Lung (tissue), 12 donors: Measurements from ENCODE around the gene NCAN. TPM values are rescaled to one million over a fixed set of nuclear protein-coding genes. Genes with fewer than 3 reads are reported as not detected.

Source experiments
- ATAC-seq: fragments of 200-7000 bp; cut with Tn5 transposase; one replicate; pipeline ENCODE4 v1.9.1; 2020; ENCODE audit warnings: moderate number of reproducible peaks; ENCODE audit not compliant: insufficient read depth, low FRiP score
- DNase-seq, 3 donors: peaks; one replicate each; pipeline ENCODE4 v3.0.0-alpha.2; 2013 to 2017
- H3K27ac ChIP-seq, 2 donors: one replicate each; pipeline ENCODE4 v1.5.1; 2013; ENCODE audit warnings: mild to moderate bottlenecking in 2 of 2, moderate library complexity in 2 of 2, control low read depth in 1 of 2, inconsistent platforms in 1 of 2, low read depth in 1 of 2, low read length in 1 of 2
- H3K27me3 ChIP-seq, 3 donors: one replicate each; pipeline ENCODE4 v1.5.1; 2013; ENCODE audit warnings: low read length in 2 of 3; ENCODE audit not compliant: control insufficient read depth in 3 of 3, insufficient read depth in 3 of 3
- H3K36me3 ChIP-seq, 4 donors: one replicate each; pipeline ENCODE4 v1.5.1; 2013; ENCODE audit warnings: low read length in 4 of 4, mild to moderate bottlenecking in 1 of 4, moderate library complexity in 1 of 4; ENCODE audit not compliant: control insufficient read depth in 4 of 4, insufficient read depth in 4 of 4
- H3K4me1 ChIP-seq, 5 donors: one replicate each; pipeline ENCODE4 v1.5.1; 2013; ENCODE audit warnings: low read length in 5 of 5, mild to moderate bottlenecking in 2 of 5, moderate library complexity in 1 of 5; ENCODE audit not compliant: control insufficient read depth in 5 of 5, insufficient read depth in 5 of 5
- H3K4me3 ChIP-seq: one replicate; pipeline ENCODE4 v1.5.1; 2013; ENCODE audit warnings: mild to moderate bottlenecking, control low read depth, moderate library complexity
- H3K9ac ChIP-seq, 2 donors: one replicate each; pipeline ENCODE4 v1.5.1; 2013; ENCODE audit warnings: low read length in 2 of 2, control low read depth in 1 of 2; ENCODE audit not compliant: insufficient read depth in 1 of 2
- H3K9me3 ChIP-seq, 4 donors: one replicate each; pipeline ENCODE4 v1.5.1; 2013; ENCODE audit warnings: low read length in 3 of 4, mild to moderate bottlenecking in 1 of 4, moderate library complexity in 1 of 4; ENCODE audit not compliant: control insufficient read depth in 4 of 4, insufficient read depth in 3 of 4
- WGBS, 2 donors: extraction: QIAGEN DNeasy Blood & Tissue Kit; methylation state at CpG; one replicate each; pipeline ENCODE4 v1.1.7; 2013; 5-methylcytosine and 5-hydroxymethylcytosine counted together
- polyA plus RNA-seq, 2 donors: library from polyadenylated mRNA; stranded (reverse); fragments of 200-250 nt; gene quantifications; one replicate each; pipeline ENCODE4 v1.2.1, GENCODE V29; 2013
- total RNA-seq, 2 donors: library from RNA; depleted of rRNA in 1 of 2; stranded (reverse); fragments of >200 nt in 1 of 2; gene quantifications; one replicate each; pipeline ENCODE4 v1.2.1, GENCODE V29; 2014 to 2021
- TF ChIP-seq, protein P1 (sequence below): IDR thresholded peaks from 2 replicates; pipeline ENCODE4 v1.5.1; 2012; ENCODE audit warnings: mild to moderate bottlenecking; ENCODE audit errors: control extremely low read depth, extremely low read depth
- donor health status: control.
- donor health status: control.
- donor health status: Bipolar disorder and iron deficiency.
- donor health status: healthy.
- donor health status: DM: yes; HTN: yes; CAD: no.

The NCAN gene
- total and polyA plus RNA-seq, 4 donors, result 0.01 to 0.06 (median 0.03) TPM; not detected in 1

DNA sequence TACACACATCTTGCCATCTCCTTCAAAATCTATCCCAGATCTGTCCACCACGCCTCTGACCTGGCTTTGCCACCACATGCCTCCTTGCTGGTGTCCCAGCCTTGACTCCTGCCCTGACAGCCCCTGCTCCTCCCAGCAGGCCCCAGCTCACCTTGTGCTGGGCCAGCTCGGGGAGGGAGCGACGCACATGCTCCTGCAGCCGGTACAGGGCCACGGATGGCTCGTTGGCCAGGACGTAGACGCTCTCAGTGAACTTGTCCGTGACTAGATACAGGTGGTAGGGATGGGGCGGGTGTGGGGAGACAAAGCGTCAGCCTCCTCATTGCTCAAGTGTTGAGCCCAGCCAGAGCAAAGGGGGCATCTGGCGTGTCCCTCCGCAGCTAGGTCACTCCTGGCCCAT is 25.0 kb upstream of the NCAN start:
- peaks cover 0 to 15% (median 5%) of the 10 kb centered on the region in 4 donors for H3K36me3 ChIP-seq
- 95 to 98% methylated on average over 14 of the region's 14 CpGs for WGBS, 2 donors
- ATAC-seq (no peak), DNase-seq (no peak)
- H3K9ac ChIP-seq, result no peak overlapping the region
- peaks cover 0 to 9% (median 8%) of the 10 kb centered on the region in 5 donors for H3K4me1 ChIP-seq
- TF ChIP-seq, protein P1, sequence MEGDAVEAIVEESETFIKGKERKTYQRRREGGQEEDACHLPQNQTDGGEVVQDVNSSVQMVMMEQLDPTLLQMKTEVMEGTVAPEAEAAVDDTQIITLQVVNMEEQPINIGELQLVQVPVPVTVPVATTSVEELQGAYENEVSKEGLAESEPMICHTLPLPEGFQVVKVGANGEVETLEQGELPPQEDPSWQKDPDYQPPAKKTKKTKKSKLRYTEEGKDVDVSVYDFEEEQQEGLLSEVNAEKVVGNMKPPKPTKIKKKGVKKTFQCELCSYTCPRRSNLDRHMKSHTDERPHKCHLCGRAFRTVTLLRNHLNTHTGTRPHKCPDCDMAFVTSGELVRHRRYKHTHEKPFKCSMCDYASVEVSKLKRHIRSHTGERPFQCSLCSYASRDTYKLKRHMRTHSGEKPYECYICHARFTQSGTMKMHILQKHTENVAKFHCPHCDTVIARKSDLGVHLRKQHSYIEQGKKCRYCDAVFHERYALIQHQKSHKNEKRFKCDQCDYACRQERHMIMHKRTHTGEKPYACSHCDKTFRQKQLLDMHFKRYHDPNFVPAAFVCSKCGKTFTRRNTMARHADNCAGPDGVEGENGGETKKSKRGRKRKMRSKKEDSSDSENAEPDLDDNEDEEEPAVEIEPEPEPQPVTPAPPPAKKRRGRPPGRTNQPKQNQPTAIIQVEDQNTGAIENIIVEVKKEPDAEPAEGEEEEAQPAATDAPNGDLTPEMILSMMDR, result no peak
- H3K27me3 ChIP-seq, result no peaks in the 10 kb centered on the region
- no peaks in the 10 kb centered on the region for H3K9me3 ChIP-seq
- H3K4me3 ChIP-seq, result no peak overlapping the region
- H3K27ac ChIP-seq, result peak overlapping the region in 1 of 2 donors; percentile 57

DNA sequence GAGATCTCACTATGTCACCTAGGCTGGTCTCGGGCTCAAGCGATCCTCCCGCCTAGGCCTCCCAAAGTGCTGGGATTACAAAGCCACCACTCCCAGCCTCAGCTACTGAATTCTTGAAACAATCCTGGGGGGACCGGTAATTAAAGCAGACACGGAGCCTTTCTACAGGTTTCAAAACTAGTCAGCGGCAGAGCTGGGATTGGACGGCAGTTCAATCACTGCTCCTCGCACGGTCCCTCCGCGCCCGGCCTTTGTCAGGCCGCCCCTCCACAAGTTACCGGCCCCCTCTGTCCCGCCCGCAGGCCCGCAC is 20.0 kb upstream of the NCAN start:
- peak overlapping the region; percentile 98 to 100 for H3K27ac ChIP-seq
- H3K4me3 ChIP-seq, result peak overlapping the region; percentile 88
- H3K27me3 ChIP-seq, result no peaks in the 10 kb centered on the region
- no peaks in the 10 kb centered on the region for H3K9me3 ChIP-seq
- H3K36me3 ChIP-seq, result peaks cover 0 to 4% (median 2%) of the 10 kb centered on the region in 4 donors
- peaks cover 0 to 15% (median 9%) of the 10 kb centered on the region in 5 donors for H3K4me1 ChIP-seq
- TF ChIP-seq, protein P1, result no peak
- DNase-seq, result no peak
- 0% methylated on average over 16 to 17 of the region's 17 CpGs for WGBS, 2 donors
- peak overlapping the region; percentile 70 to 73 for H3K9ac ChIP-seq
- no peak for ATAC-seq

- Histone ChIP-seq H3K36me3 (peaks cover under 1 to 10% (median 6%) of the 10 kb centered on the region in 4 donors), H3K27ac (peak within 1 kb of the TSS; percentile 98 to 100), H3K4me3 (peak within 1 kb of the TSS; percentile 88), H3K4me1 (peaks cover 0 to 15% (median 9%) of the 10 kb centered on the region in 5 donors), H3K9ac (peak within 1 kb of the TSS; percentile 75 to 93), H3K9me3 (no peaks in the 10 kb centered on the region), H3K27me3 (no peaks in the 10 kb centered on the region)
- TF ChIP-seq, protein P1, result peak; percentile 21
- peak; percentile 95 for ATAC-seq
- WGBS, 2 donors, result 0% methylated on average over 50 to 53 of the region's 53 CpGs
- DNase-seq, result peak; percentile 100
Observed at GRCh38 chr19:19192078-19192882, 19.5 kb upstream of the NCAN start, which contains the start of the genes BORCS8 and RFXANK. TSS of gene BORCS8 (minus strand) at chr19:19192152. CDS start at chr19:19192117, 35 bp downstream. TSS of gene RFXANK (plus strand) at chr19:19192258. CDS start at chr19:19193947, 1,689 bp downstream.
